Kidney (tissue), 14 donors: ENCODE results near the gene AAGAB. TPM values are rescaled to one million over a fixed set of nuclear protein-coding genes. Genes with fewer than 3 reads are reported as not detected.

ENCODE experiments used
- DNase-seq, 5 donors: peaks; one replicate each; pipeline ENCODE4 v3.0.0-alpha.2; 2013 to 2020
- FAIRE-seq: peaks from 2 replicates; lab custom pipeline; 2012; peaks lifted over from hg19 to GRCh38; lab: Jason Lieb, UNC
- H3K27ac ChIP-seq, 2 donors: one replicate each; pipeline ENCODE4 v1.7.0; 2013; ENCODE audit warnings: low read depth in 2 of 2, low read length in 2 of 2, inconsistent platforms in 1 of 2
- H3K27me3 ChIP-seq: one replicate; pipeline ENCODE4 v1.7.1; 2013; ENCODE audit warnings: low read length, inconsistent platforms; ENCODE audit not compliant: control insufficient read depth, insufficient read depth
- H3K36me3 ChIP-seq, 3 donors: one replicate each; pipeline versions ENCODE4 v1.7.0 to v1.7.1; 2013; ENCODE audit warnings: low read length in 3 of 3, control low read depth in 1 of 3, inconsistent platforms in 1 of 3; ENCODE audit not compliant: insufficient read depth in 3 of 3, control insufficient read depth in 2 of 3
- H3K4me1 ChIP-seq, 3 donors: one replicate each; pipeline versions ENCODE4 v1.7.0 to v1.7.1; 2013; ENCODE audit warnings: low read length in 3 of 3, inconsistent platforms in 1 of 3, low read depth in 1 of 3; ENCODE audit not compliant: control insufficient read depth in 2 of 3, insufficient read depth in 2 of 3
- H3K4me3 ChIP-seq, 3 donors: one replicate each; pipeline versions ENCODE4 v1.7.0 to v1.8.1; 2013; ENCODE audit warnings: low read length in 3 of 3, control low read depth in 1 of 3, inconsistent platforms in 1 of 3
- H3K9ac ChIP-seq, 3 donors: one replicate each; pipeline versions ENCODE4 v1.7.0 to v1.7.1; 2013; ENCODE audit warnings: low read length in 3 of 3, control low read depth in 1 of 3, inconsistent platforms in 1 of 3
- H3K9me3 ChIP-seq, 3 donors: one replicate each; pipeline versions ENCODE4 v1.7.0 to v1.7.1; 2013; ENCODE audit warnings: low read length in 3 of 3, control low read depth in 1 of 3, inconsistent platforms in 1 of 3; ENCODE audit not compliant: control insufficient read depth in 2 of 3, insufficient read depth in 1 of 3
- intact Hi-C: fragments of 100-400 bp; cut with DNase I; formaldehyde crosslinking; loops from one replicate; pipeline ENCODE4 v1.11.1; 2022
- polyA plus RNA-seq: library from polyadenylated mRNA; stranded (reverse); fragments of 350-450 nt; fragmentation: Illumina TruSeq; extraction: RNeasy Lipid Tissue Mini Kit (QIAGEN cat#74804); gene quantifications from one replicate; pipeline ENCODE4 v1.2.3, GENCODE V29; 2014; ENCODE audit warnings: low read depth, low replicate concordance; ENCODE audit not compliant: insufficient read depth
- total RNA-seq: library from RNA; stranded (reverse); fragmentation: NEBNext Ultra II Directional; extraction: Animal tissue kit (Norgen Biotek cat#: 25700); gene quantifications from one replicate; pipeline ENCODE4 v1.2.1, GENCODE V29; 2021
- TF ChIP-seq, protein P1 (sequence below): IDR thresholded peaks from 3 replicates; pipeline ENCODE4 v1.5.1; 2012; ENCODE audit warnings: mild to moderate bottlenecking, moderate library complexity, borderline replicate concordance; ENCODE audit not compliant: insufficient read depth; ENCODE audit errors: extremely low read depth
- donor health status: control.
- donor health status: control.
- donor health status: control.
- donor health status: control.
- donor health status: control.
- donor health status: DM: yes; HTN: yes; CAD: no.
- donor health status: Normal renal cell carcinoma (clear cell type).

AAGAB gene
- total and polyA plus RNA-seq, 2 donors from 2014 or later, result 40.7 to 44.0 TPM

- Histone ChIP-seq H3K4me1 (peaks cover 0 to 4% (median 3%) of the 10 kb centered on the region in 3 donors), H3K9me3 (no peaks in the 10 kb centered on the region), H3K9ac (peak overlapping the region; percentile 37 to 93 (median 61)), H3K4me3 (peak overlapping the region; percentile 81 to 95 (median 83)), H3K36me3 (no peaks in the 10 kb centered on the region), H3K27me3 (no peaks in the 10 kb centered on the region), H3K27ac (peak overlapping the region; percentile 83 to 86)
- FAIRE-seq (no peak), DNase-seq (peak in 3 of 5 donors; percentile 30 to 46 (median 37))
- intact Hi-C loops, result no loop called here
- TF ChIP-seq, protein P1, sequence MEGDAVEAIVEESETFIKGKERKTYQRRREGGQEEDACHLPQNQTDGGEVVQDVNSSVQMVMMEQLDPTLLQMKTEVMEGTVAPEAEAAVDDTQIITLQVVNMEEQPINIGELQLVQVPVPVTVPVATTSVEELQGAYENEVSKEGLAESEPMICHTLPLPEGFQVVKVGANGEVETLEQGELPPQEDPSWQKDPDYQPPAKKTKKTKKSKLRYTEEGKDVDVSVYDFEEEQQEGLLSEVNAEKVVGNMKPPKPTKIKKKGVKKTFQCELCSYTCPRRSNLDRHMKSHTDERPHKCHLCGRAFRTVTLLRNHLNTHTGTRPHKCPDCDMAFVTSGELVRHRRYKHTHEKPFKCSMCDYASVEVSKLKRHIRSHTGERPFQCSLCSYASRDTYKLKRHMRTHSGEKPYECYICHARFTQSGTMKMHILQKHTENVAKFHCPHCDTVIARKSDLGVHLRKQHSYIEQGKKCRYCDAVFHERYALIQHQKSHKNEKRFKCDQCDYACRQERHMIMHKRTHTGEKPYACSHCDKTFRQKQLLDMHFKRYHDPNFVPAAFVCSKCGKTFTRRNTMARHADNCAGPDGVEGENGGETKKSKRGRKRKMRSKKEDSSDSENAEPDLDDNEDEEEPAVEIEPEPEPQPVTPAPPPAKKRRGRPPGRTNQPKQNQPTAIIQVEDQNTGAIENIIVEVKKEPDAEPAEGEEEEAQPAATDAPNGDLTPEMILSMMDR, result no peak
Measured at GRCh38 chr15:67253549-67254237, 768 bp downstream of the AAGAB start.

GRCh38 chr15:67253101-67253500, 1.4 kb downstream of the AAGAB start:
- Histone ChIP-seq H3K4me3 (peak overlapping the region in 2 of 3 donors; percentile 83 to 95), H3K9ac (no peak overlapping the region), H3K4me1 (peaks cover 0 to 4% (median 3%) of the 10 kb centered on the region in 3 donors), H3K9me3 (no peaks in the 10 kb centered on the region), H3K36me3 (no peaks in the 10 kb centered on the region), H3K27ac (no peak overlapping the region), H3K27me3 (no peaks in the 10 kb centered on the region)
- no peak for FAIRE-seq
- intact Hi-C loops, result no loop called here
- DNase-seq, result peak in 1 of 5 donors; percentile 38
- TF ChIP-seq, protein P1, result no peak

DNA sequence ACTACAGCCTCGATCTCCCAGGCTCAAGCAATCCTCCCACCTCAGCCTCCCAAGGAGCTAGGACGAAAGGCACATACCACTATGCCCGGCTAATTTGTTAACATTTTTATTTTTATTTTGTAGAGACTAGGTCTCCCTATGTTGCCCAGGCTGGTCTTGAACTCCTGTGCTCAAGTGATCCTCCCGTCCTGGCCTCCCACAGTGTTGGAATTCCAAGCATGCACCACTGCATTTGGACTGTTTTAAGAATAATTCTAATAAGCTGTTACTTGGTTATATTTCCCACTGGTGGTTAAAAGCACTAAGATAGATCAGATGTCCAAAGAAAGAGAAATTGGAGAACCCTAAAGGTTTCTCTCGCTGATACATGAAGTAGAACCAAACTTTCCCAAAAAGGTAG, 3.1 kb downstream of the AAGAB start:
- intact Hi-C loops, result no loop called here

More for the DNA sequence above, 3.1 kb downstream of the AAGAB start:
- no peak for DNase-seq
- Histone ChIP-seq H3K27me3 (no peaks in the 10 kb centered on the region), H3K4me1 (peaks cover 0 to 4% (median 3%) of the 10 kb centered on the region in 3 donors), H3K27ac (no peak overlapping the region), H3K4me3 (no peak overlapping the region), H3K36me3 (no peaks in the 10 kb centered on the region), H3K9me3 (no peaks in the 10 kb centered on the region), H3K9ac (no peak overlapping the region)
- FAIRE-seq, result no peak
- TF ChIP-seq, protein P1, result no peak
